Ovary (tissue), 9 donors: Measurements from ENCODE around the gene SMARCAL1. TPM values are rescaled to one million over a fixed set of nuclear protein-coding genes. Genes with fewer than 3 reads are reported as not detected.

Experiments used
- DNase-seq, 5 donors: peaks; one replicate each; pipeline ENCODE4 v3.0.0-alpha.2; 2019 to 2020
- H3K27ac ChIP-seq, 2 donors: fragments of 200-600 bp; one replicate each; pipeline versions ENCODE4 v1.5.1 to v1.8.0; 2019 to 2022
- H3K27me3 ChIP-seq: fragments of 200-600 bp; one replicate; pipeline ENCODE4 v1.8.0; 2022
- H3K36me3 ChIP-seq: fragments of 200-600 bp; sonication (generic); one replicate; pipeline ENCODE4 v1.5.1; 2019
- H3K4me1 ChIP-seq: one replicate; pipeline ENCODE4 v1.8.1; 2013; ENCODE audit warnings: mild to moderate bottlenecking, moderate library complexity; ENCODE audit not compliant: insufficient read depth
- H3K4me3 ChIP-seq: fragments of 200-600 bp; sonication (generic); one replicate; pipeline ENCODE4 v1.5.1; 2017
- H3K9me3 ChIP-seq, 2 donors: fragments of 200-600 bp in 1 of 2; sonication (generic) in 1 of 2; one replicate each; pipeline versions ENCODE4 v1.5.1 to v1.8.1; 2013 to 2019; ENCODE audit warnings: mild to moderate bottlenecking in 1 of 2, moderate library complexity in 1 of 2
- CTCF ChIP-seq, 3 donors: fragments of 450-650 bp in 2 of 3; fragments of 200-600 bp in 1 of 3; IDR thresholded peaks; one replicate each; pipeline versions ENCODE4 v1.5.1 to v1.8.0; 2016 to 2022; ENCODE audit warnings: antibody characterized with exemption in 3 of 3, mild to moderate bottlenecking in 1 of 3
- EP300 ChIP-seq: sonication (generic); formaldehyde crosslinking; IDR thresholded peaks from one replicate; pipeline ENCODE4 v1.6.1; 2017; ENCODE audit warnings: antibody characterized with exemption
- POLR2A ChIP-seq: fragments of 450-650 bp; IDR thresholded peaks from one replicate; pipeline ENCODE4 v1.6.1; 2017; ENCODE audit warnings: antibody characterized with exemption, mild to moderate bottlenecking, moderate library complexity
- WGBS, 3 donors: extraction: QIAGEN DNeasy Blood & Tissue Kit in 1 of 3; methylation state at CpG; one replicate each; pipeline versions ENCODE4 v1.1.5 to v1.1.7; 2013 to 2017; 5-methylcytosine and 5-hydroxymethylcytosine counted together
- intact Hi-C, 4 donors: fragments of 100-400 bp; cut with DNase I; formaldehyde crosslinking; loops; one replicate each; pipeline versions ENCODE4 v1.11.0 to v1.15.1; 2022 to 2023
- polyA plus RNA-seq, 2 donors: library from polyadenylated mRNA; stranded (reverse); fragments of 200-250 nt in 1 of 2; fragments of 350-450 nt in 1 of 2; fragmentation: Illumina TruSeq in 1 of 2; extraction: RNeasy Lipid Tissue Mini Kit (QIAGEN cat#74804) in 1 of 2; gene quantifications; one replicate each; pipeline ENCODE4 v1.2.3, GENCODE V29; 2013 to 2014
- total RNA-seq, 7 donors: library from RNA; depleted of rRNA in 2 of 7; stranded (reverse); fragments of >200 nt in 2 of 7; fragmentation: NEBNext Ultra II Directional in 3 of 7; extraction: Animal tissue kit (Norgen Biotek cat#: 25700) in 3 of 7; gene quantifications; one replicate each; pipeline versions ENCODE4 v1.1.0 to v1.2.4, GENCODE V29; 2016 to 2023
- donor health status: DM: no; HTN: no; CAD: no; lungs with moderate emphysema.
- donor health status: DM: no; HTN: no; CAD: no.
- donor health status: Bipolar disorder and iron deficiency.
- donor health status: DM: yes; HTN: yes; CAD: no.
- donor health status: DM: no; HTN: no; CAD: no.
- donor health status: DM: yes; HTN: yes; CAD: no.

Gene SMARCAL1
- total and polyA plus RNA-seq, 9 donors = 11.1 to 29.1 (median 20.9) TPM

GRCh38 chr2:216391401-216391800, 20.9 kb upstream of the SMARCAL1 start:
- no peak for DNase-seq
- TF ChIP-seq POLR2A (no peak), EP300 (no peak), CTCF (IDR thresholded peaks at IDR 0.05) (no peak)
- H3K9me3 ChIP-seq = no peaks in the 10 kb centered on the region
- H3K27ac ChIP-seq = no peak overlapping the region
- H3K4me1 ChIP-seq = no peaks in the 10 kb centered on the region
- no peak overlapping the region for H3K4me3 ChIP-seq
- 77 to 95% (median 87%) methylated on average over 6 of the region's 6 CpGs for WGBS, 3 donors
- no peaks in the 10 kb centered on the region for H3K36me3 ChIP-seq
- intact Hi-C loops = no loop called here
- no peaks in the 10 kb centered on the region for H3K27me3 ChIP-seq

GRCh38 chr2:216392018-216392562, 20.2 kb upstream of the SMARCAL1 start:
- TF ChIP-seq POLR2A (no peak), EP300 (no peak)
- no peaks in the 10 kb centered on the region for H3K36me3 ChIP-seq
- no peaks in the 10 kb centered on the region for H3K4me1 ChIP-seq
- no peak overlapping the region for H3K27ac ChIP-seq
- no peaks in the 10 kb centered on the region for H3K27me3 ChIP-seq
- no peaks in the 10 kb centered on the region for H3K9me3 ChIP-seq
- intact Hi-C loops = no loop called here
- no peak for DNase-seq
- WGBS, 3 donors = 85 to 87% (median 86%) methylated on average over 6 of the region's 6 CpGs
- no peak overlapping the region for H3K4me3 ChIP-seq

- intact Hi-C loops = no loop called here
- no peaks in the 10 kb centered on the region for H3K27me3 ChIP-seq
- no peak for TF ChIP-seq CTCF (IDR thresholded peaks at IDR 0.05)
- DNase-seq = no peak
- no peak overlapping the region for H3K27ac ChIP-seq
- no peak overlapping the region for H3K4me3 ChIP-seq
- H3K4me1 ChIP-seq = no peaks in the 10 kb centered on the region
- WGBS, 3 donors = 65 to 73% (median 70%) methylated on average over 12 of the region's 12 CpGs
- no peaks in the 10 kb centered on the region for H3K36me3 ChIP-seq
- H3K9me3 ChIP-seq = no peaks in the 10 kb centered on the region
Observed at GRCh38 chr2:216392945-216393840, 19.1 kb upstream of the SMARCAL1 start.

GRCh38 chr2:216394881-216395280, 17.4 kb upstream of the SMARCAL1 start:
- no peaks in the 10 kb centered on the region for H3K9me3 ChIP-seq
- intact Hi-C loops = no loop called here
- H3K27me3 ChIP-seq = no peaks in the 10 kb centered on the region
- H3K36me3 ChIP-seq = no peaks in the 10 kb centered on the region
- 73 to 89% (median 78%) methylated on average over 6 of the region's 6 CpGs for WGBS, 3 donors
- DNase-seq = no peak
- H3K4me1 ChIP-seq = no peaks in the 10 kb centered on the region
- H3K27ac ChIP-seq = no peak overlapping the region
- no peak overlapping the region for H3K4me3 ChIP-seq
- TF ChIP-seq POLR2A (no peak), CTCF (IDR thresholded peaks at IDR 0.05) (no peak), EP300 (no peak)

- TF ChIP-seq EP300 (no peak), POLR2A (no peak)
- H3K4me3 ChIP-seq = no peak overlapping the region
- WGBS, 3 donors = 68 to 83% (median 73%) methylated on average over 1 of the region's 1 CpG
- H3K27me3 ChIP-seq = no peaks in the 10 kb centered on the region
- H3K4me1 ChIP-seq = no peaks in the 10 kb centered on the region
- H3K9me3 ChIP-seq = no peaks in the 10 kb centered on the region
- DNase-seq = no peak
- intact Hi-C loops = no loop called here
- H3K36me3 ChIP-seq = no peaks in the 10 kb centered on the region
- H3K27ac ChIP-seq = no peak overlapping the region
Observed at GRCh38 chr2:216399621-216400020, 12.7 kb upstream of the SMARCAL1 start.
